Activated CD8-positive, alpha-beta T cell treated with anti-CD3 and anti-CD28 coated beads, Interleukin-2, amount 10 ng/mL, durations not matched to agents 7 days and 5 days (primary cell): ENCODE data around the gene ADGRL3. TPM values are rescaled to one million over a fixed set of nuclear protein-coding genes. Genes with fewer than 3 reads are reported as not detected.
"Not testable (repeated sequence)": the region's sequence is repeated elsewhere in the genome, so short reads cannot be mapped to it uniquely, and the experiment has no call there.

Source experiments
- ATAC-seq: fragments of 150-1000 bp; cut with Tn5 transposase; one replicate; pipeline ENCODE4 v1.10.0; 2021; ENCODE audit warnings: moderate library complexity
- CTCF ChIA-PET: fragments of 350-600 bp; sonication (Branson Sonifier 250); formaldehyde crosslinking; loops from one replicate; lab custom pipeline; 2021; ENCODE audit warnings: antibody characterized with exemption; lab: Charles Lee
- POLR2A ChIA-PET: fragments of 350-600 bp; sonication (Branson Sonifier 250); formaldehyde crosslinking; loops from one replicate; lab custom pipeline; 2021; ENCODE audit warnings: antibody characterized with exemption; lab: Charles Lee
- DNase-seq: peaks from one replicate; pipeline ENCODE4 v3.0.0-alpha.2; 2020
- H3K27ac Mint-ChIP-seq: one replicate; pipeline ENCODE4 v1.8.0; 2021; ENCODE audit warnings: mild to moderate bottlenecking, mixed read lengths
- H3K27me3 Mint-ChIP-seq: one replicate; pipeline ENCODE4 v1.8.0; 2021; ENCODE audit warnings: low read depth, mixed read lengths
- H3K36me3 Mint-ChIP-seq: one replicate; pipeline ENCODE4 v1.8.0; 2021; ENCODE audit warnings: low read depth, mixed read lengths
- H3K4me1 Mint-ChIP-seq: one replicate; pipeline ENCODE4 v1.8.0; 2021; ENCODE audit warnings: low read depth, mixed read lengths
- H3K4me3 Mint-ChIP-seq: one replicate; pipeline ENCODE4 v1.8.0; 2021; ENCODE audit warnings: mild to moderate bottlenecking, mixed read lengths
- H3K9me3 Mint-ChIP-seq: one replicate; pipeline ENCODE4 v1.8.0; 2022; ENCODE audit warnings: mixed read lengths; ENCODE audit not compliant: insufficient read depth
- total RNA-seq, 2 experiments: library from RNA; stranded (reverse); gene quantifications; one replicate each; pipeline ENCODE4 v1.2.3, GENCODE V29; 2021

Gene ADGRL3
- total RNA-seq, 2 experiments from 2014 or later, result not detected

DNA sequence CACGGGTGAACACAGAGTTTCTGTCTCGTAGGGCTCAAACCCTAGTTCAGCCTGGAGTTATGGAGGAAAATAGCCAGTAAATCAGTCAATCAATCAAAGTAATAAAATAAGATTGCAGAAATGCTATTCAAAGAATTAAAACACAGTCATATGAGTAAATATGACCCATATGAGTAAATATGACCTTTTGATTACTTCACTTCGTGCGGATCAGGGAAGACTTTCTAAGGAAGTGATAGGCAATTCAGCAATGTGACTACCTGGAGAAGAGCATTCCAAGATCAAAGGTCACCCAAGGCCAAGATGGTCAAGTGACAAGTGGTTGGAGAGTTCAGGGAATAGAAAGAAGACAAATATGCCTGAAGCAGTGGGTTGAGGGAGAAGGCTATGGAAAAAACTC lies 722.6 kb downstream of the ADGRL3 start:
- ChIA-PET POLR2A (no interaction called here), CTCF (no interaction called here)
- Mint-ChIP-seq H3K4me1 (no peaks in the 10 kb centered on the region), H3K4me3 (no peak overlapping the region), H3K27me3 (no peaks in the 10 kb centered on the region), H3K36me3 (no peaks in the 10 kb centered on the region), H3K27ac (no peak overlapping the region), H3K9me3 (no peaks in the 10 kb centered on the region)
- DNase-seq (no peak), ATAC-seq (no peak)

DNA sequence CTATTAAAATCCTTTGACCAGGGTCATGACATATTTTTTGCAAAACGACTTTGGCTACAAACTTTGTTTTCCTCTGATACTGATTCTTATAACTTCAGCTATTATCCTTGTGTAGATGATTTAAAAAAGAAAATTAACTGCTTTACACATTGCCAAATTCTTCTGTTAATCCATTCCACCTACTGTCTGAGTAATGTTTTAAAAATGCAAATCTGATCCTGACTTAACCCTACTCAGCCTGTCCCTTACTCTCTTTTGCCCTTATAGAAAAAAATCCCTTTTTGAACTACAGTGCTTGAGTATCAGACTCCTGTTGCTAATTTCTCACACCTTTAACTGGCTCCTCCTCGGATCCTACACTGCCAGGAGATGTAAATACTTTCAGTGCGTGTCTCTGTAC lies 723.1 kb downstream of the ADGRL3 start:
- Mint-ChIP-seq H3K9me3 (no peaks in the 10 kb centered on the region), H3K27me3 (no peaks in the 10 kb centered on the region), H3K27ac (no peak overlapping the region), H3K4me1 (no peaks in the 10 kb centered on the region), H3K36me3 (no peaks in the 10 kb centered on the region), H3K4me3 (no peak overlapping the region)
- ATAC-seq (no peak), DNase-seq (no peak)
- CTCF ChIA-PET, result no interaction called here
- POLR2A ChIA-PET, result no interaction called here

DNA sequence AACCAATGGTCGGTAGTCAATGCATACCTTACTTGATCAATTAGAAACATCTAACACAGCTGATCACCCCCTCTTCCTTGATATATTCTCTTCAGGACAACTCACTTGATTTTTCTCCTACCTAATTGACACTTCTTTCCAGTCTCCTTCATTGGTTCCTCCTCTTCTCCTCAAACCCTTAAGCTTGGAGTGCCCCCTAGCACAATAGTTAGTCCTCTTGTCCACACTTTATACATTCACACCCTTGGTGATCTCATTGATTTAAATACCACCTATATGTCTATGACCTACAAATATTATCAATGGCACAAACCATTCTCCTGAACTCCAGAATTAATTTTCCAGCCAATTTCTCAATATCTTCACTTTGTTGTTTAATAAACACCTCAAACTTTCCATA lies 724.0 kb downstream of the ADGRL3 start:
- Mint-ChIP-seq H3K27me3 (no peaks in the 10 kb centered on the region), H3K4me3 (no peak overlapping the region), H3K9me3 (no peaks in the 10 kb centered on the region), H3K36me3 (no peaks in the 10 kb centered on the region), H3K4me1 (no peaks in the 10 kb centered on the region), H3K27ac (no peak overlapping the region)
- ATAC-seq (no peak), DNase-seq (no peak)
- ChIA-PET CTCF (no interaction called here), POLR2A (no interaction called here)

DNA sequence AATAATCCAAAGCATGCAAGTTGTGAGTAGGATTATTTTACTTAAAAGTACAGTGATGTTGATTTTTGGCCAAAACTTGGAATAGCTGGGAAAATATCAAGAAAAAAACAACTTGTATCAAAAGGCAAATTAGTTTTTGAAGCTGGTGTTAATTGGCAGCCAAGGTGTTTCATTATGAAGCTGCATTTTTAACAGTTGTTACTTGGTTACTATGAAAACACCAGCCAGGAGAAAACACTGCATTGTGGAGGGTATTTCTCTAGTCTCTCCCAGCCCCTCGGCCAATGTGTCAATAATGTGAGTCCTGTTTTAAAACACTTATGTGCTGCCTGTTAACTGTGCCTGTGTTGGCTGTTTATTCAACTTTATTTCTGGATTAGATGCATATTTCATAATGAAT lies 733.4 kb downstream of the ADGRL3 start:
- DNase-seq (no peak), ATAC-seq (no peak)
- Mint-ChIP-seq H3K9me3 (peaks cover 4% of the 10 kb centered on the region), H3K36me3 (no peaks in the 10 kb centered on the region), H3K27me3 (no peaks in the 10 kb centered on the region), H3K4me3 (no peak overlapping the region), H3K27ac (no peak overlapping the region), H3K4me1 (no peaks in the 10 kb centered on the region)
- POLR2A ChIA-PET, result no interaction called here
- CTCF ChIA-PET, result no interaction called here

DNA sequence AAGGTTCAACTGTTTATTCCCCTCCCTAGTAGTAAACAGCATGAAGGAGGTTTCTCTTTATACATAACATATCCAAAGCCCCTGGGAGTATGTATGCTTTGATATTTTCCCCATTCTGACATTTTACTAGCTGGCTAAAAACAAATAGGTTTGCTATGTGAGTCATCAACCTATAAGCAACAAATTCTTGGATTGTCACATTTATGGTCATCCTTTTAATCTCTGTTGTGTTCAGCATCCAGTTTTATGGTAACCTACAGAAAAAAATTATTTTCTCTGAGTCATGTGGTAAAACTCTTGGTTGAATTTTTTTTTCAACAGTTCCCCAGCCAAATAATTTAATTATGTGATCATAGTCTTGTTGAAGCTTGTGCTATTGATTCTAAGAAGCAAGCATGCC lies 734.1 kb downstream of the ADGRL3 start:
- Mint-ChIP-seq H3K36me3 (no peaks in the 10 kb centered on the region), H3K27ac (no peak overlapping the region), H3K4me1 (no peaks in the 10 kb centered on the region), H3K27me3 (no peaks in the 10 kb centered on the region), H3K9me3 (peaks cover 4% of the 10 kb centered on the region), H3K4me3 (no peak overlapping the region)
- ATAC-seq (no peak), DNase-seq (no peak)
- ChIA-PET POLR2A (no interaction called here), CTCF (no interaction called here)

DNA sequence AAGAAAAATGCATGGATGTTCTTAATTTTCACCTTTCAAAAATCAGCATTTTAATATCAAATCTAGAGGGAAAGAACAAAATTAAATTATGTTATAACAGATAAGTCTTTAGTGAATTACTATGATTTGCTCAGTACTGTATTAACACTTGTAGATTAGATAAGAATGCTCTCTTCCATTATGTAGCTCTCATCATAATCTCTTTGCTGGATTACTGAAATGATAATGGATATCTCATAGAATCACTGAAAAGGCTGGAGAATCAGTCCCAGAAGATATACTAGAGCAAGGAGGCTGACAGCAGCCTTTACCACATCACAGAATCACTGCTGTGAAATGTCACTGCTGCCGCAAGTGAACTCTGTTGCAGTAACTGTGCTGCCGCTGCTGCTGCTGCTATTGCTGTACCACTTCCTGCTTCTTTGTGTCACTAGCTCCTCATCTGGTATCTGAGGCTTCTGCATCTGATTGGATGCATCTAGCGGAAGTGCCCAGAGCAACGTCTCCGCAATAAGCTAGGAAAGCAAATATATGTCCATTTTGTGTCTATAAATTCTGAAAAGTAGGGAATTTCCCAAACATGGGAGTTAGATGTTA lies 738.2 kb downstream of the ADGRL3 start:
- peak; percentile 26 for DNase-seq
- no peak overlapping the region for H3K4me3 Mint-ChIP-seq
- ATAC-seq, result peak; percentile 39
- ChIA-PET POLR2A (no interaction called here), CTCF (no interaction called here)
- no peaks in the 10 kb centered on the region for H3K36me3 Mint-ChIP-seq
- H3K27me3 Mint-ChIP-seq, result no peaks in the 10 kb centered on the region
- H3K9me3 Mint-ChIP-seq, result peaks cover 4% of the 10 kb centered on the region
- H3K27ac Mint-ChIP-seq, result no peak overlapping the region
- no peaks in the 10 kb centered on the region for H3K4me1 Mint-ChIP-seq

DNA sequence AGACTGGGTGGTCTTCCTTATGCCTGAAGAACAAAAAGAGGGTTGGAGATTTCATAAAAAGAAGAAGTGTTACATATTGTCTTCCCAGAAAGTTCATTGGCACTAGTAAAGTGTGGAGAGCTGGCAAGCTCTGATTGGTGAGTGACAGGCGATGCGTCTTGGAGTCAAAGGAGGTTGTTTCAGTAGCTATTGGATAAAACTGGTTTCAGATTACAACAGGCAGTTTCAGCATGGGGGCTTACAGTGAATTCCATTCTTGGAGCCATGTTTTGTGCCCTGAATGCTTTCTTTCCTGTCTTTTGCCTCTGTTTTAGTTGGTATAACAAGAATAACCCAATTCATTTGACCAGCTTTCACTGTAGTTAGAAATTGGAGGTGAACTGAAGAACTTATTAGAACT lies 750.5 kb downstream of the ADGRL3 start:
- DNase-seq (no peak), ATAC-seq (no peak)
- no peaks in the 10 kb centered on the region for H3K4me1 Mint-ChIP-seq
- H3K9me3 Mint-ChIP-seq, result peaks cover 17% of the 10 kb centered on the region
- H3K36me3 Mint-ChIP-seq, result no peaks in the 10 kb centered on the region
- H3K4me3 Mint-ChIP-seq, result no peak overlapping the region
- POLR2A ChIA-PET, result no interaction called here
- no peak overlapping the region for H3K27ac Mint-ChIP-seq
- CTCF ChIA-PET, result no interaction called here
- no peaks in the 10 kb centered on the region for H3K27me3 Mint-ChIP-seq

DNA sequence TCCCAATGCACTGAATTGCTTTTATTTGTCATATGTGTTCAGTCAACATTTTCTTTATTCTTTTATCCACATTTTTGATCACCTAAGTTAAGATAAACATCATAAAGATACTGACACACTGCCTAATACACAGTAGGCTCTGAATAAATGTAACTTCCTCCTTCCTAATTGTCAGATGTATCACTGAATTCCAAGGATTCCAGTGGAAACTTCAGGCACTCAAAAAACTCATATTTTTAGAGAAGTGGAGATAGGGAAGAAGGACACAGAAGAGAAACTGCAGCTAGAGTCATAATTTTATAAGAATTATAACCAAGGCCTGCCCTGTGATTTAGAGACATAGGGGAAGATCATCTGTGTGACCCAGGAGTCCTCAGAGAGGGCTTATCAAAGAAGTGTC lies 753.3 kb downstream of the ADGRL3 start:
- no peak overlapping the region for H3K27ac Mint-ChIP-seq
- no peaks in the 10 kb centered on the region for H3K36me3 Mint-ChIP-seq
- POLR2A ChIA-PET, result no interaction called here
- no peaks in the 10 kb centered on the region for H3K27me3 Mint-ChIP-seq
- no peak for ATAC-seq
- CTCF ChIA-PET, result no interaction called here
- no peak for DNase-seq
- peaks cover 22% of the 10 kb centered on the region for H3K9me3 Mint-ChIP-seq
- no peak overlapping the region for H3K4me3 Mint-ChIP-seq
- no peaks in the 10 kb centered on the region for H3K4me1 Mint-ChIP-seq

DNA sequence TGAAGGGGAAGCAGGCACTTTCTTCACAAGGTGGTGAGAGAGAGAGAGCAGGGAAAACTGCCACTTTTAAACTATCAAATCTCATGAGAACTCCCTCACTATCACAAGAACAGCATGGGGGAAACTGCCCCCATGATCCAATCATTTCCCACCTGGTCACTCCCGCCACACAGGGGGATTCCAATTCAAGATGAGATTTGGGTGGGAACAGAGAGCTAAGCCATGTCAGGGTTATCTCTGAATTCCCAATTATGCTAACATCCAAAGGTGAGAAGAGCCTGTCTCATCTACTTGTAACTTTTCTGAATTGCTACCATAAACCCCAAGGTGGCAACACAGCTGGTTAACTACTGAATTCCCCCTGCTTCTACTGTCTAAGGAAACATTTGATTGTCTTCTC lies 758.5 kb downstream of the ADGRL3 start:
- no peak for ATAC-seq
- Mint-ChIP-seq H3K4me1 (no peaks in the 10 kb centered on the region), H3K9me3 (peaks cover 15% of the 10 kb centered on the region), H3K27me3 (no peaks in the 10 kb centered on the region), H3K36me3 (no peaks in the 10 kb centered on the region), H3K4me3 (no peak overlapping the region), H3K27ac (no peak overlapping the region)
- no peak for DNase-seq
- CTCF ChIA-PET, result no interaction called here
- POLR2A ChIA-PET, result no interaction called here

DNA sequence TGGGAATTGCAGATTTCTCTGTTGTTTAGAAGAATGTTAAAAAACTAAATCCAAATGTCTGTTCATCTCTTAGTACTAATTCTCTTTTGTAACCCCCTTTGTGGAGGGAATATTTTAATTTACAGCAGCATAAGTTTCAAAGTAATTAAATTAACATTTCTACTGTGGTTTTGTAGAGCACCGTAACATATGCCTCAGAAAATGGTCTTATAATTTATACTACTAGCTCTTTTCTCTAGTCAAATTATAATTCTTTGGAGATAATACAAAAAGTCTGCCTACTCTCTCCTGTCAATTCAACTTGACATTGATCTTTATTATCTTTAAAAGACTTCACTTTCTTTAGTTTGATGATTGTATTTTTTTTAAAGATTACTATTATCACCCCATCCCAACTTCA lies 759.0 kb downstream of the ADGRL3 start:
- Mint-ChIP-seq H3K27me3 (no peaks in the 10 kb centered on the region), H3K36me3 (no peaks in the 10 kb centered on the region), H3K4me1 (no peaks in the 10 kb centered on the region), H3K27ac (no peak overlapping the region), H3K4me3 (no peak overlapping the region), H3K9me3 (peaks cover 15% of the 10 kb centered on the region)
- POLR2A ChIA-PET, result no interaction called here
- no peak for DNase-seq
- CTCF ChIA-PET, result no interaction called here
- no peak for ATAC-seq

DNA sequence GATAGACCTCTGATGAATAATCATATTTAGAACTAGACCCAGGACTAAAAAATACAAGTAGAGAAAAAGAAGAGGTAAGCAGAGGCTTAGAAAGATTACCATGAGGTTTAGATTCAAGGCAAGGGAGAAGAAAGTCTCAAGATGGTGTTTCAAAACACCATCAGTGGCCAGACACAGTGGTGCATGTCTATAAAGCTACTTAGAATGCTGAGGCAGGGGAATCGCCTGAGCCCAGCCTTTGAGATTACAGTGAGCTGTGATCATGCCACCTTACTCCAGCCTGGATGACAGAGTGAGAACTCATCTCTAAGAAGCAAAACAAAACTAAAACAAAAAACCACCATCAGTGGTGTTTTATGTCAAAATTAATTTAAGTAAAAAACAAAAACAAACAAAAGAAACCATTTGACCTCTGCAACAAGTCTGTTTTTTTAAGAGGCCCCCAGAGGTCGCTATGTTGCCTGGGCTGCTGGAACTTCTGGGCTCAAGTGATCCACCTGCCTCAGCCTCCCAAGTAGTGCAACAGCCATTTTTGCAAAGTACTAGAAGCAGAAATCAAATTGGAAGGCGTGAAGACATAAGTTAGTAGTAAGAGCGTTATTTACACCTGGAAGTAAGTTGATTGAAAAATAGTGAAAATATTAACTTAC lies 784.3 kb downstream of the ADGRL3 start:
- Mint-ChIP-seq H3K9me3 (no peaks in the 10 kb centered on the region), H3K4me3 (no peak overlapping the region), H3K27me3 (no peaks in the 10 kb centered on the region), H3K4me1 (no peaks in the 10 kb centered on the region), H3K36me3 (no peaks in the 10 kb centered on the region), H3K27ac (no peak overlapping the region)
- POLR2A ChIA-PET, result no interaction called here
- CTCF ChIA-PET, result no interaction called here
- ATAC-seq, result no peak
- no peak for DNase-seq

DNA sequence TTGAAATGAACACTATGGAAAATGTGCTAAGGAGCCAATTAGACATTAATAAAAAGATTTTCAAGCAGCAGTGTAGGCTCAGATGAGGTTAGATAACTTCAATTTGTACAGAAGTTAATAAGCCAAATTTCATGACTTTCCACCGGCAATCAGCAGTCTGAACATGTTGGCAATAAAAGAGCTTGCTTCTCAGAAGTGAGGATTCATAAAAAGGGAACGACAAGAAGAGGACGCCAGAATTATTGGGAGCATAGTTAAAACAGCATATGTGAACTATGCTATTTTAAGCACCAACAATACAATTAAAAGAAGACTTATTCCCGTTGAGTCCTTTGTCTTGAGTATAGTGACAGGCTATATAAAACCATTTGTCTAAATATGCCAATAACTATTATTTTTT lies 785.3 kb downstream of the ADGRL3 start:
- ChIA-PET CTCF (no interaction called here), POLR2A (no interaction called here)
- no peak for ATAC-seq
- Mint-ChIP-seq H3K4me1 (no peaks in the 10 kb centered on the region), H3K4me3 (no peak overlapping the region), H3K27me3 (no peaks in the 10 kb centered on the region), H3K27ac (no peak overlapping the region), H3K9me3 (no peaks in the 10 kb centered on the region), H3K36me3 (no peaks in the 10 kb centered on the region)
- no peak for DNase-seq

DNA sequence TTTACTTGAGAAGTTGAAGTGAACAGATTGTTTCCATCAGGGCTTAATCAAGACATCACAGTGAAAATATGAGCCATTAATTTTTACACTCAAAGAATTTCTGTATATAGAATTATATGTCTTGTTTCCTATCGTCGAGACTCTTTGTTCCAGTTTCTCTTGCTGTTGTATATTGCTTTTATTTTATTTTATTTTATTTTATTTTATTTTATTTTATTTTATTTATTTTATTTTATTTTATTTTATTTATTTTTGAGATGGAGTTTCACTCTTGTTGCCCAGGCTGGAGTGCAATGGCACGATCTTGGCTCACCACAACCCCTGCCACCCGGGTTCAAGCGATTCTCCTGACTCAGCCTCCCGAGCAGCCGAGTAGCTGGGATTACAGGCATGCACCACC lies 786.8 kb downstream of the ADGRL3 start:
- H3K4me1 Mint-ChIP-seq, ATAC-seq, DNase-seq, CTCF ChIA-PET, H3K27me3 Mint-ChIP-seq, POLR2A ChIA-PET, H3K27ac Mint-ChIP-seq, H3K4me3 Mint-ChIP-seq, H3K9me3 Mint-ChIP-seq, H3K36me3 Mint-ChIP-seq: not testable (repeated sequence)
